Activated naive CD8-positive, alpha-beta T cell (primary cell): ENCODE measurements around the gene KIF22.
"Not testable (repeated sequence)": the region's sequence is repeated elsewhere in the genome, so short reads cannot be mapped to it uniquely, and the experiment has no call there.

Experiments
- H3K27ac Mint-ChIP-seq: one replicate; pipeline ENCODE4 v1.8.0; 2021; ENCODE audit warnings: mixed read lengths
- H3K27me3 Mint-ChIP-seq: one replicate; pipeline ENCODE4 v1.8.0; 2021; ENCODE audit warnings: mixed read lengths
- H3K36me3 Mint-ChIP-seq: one replicate; pipeline ENCODE4 v1.8.0; 2021; ENCODE audit warnings: mixed read lengths
- H3K4me1 Mint-ChIP-seq: one replicate; pipeline ENCODE4 v1.8.0; 2021; ENCODE audit warnings: low read depth, mixed read lengths
- H3K4me3 Mint-ChIP-seq: one replicate; pipeline ENCODE4 v1.8.0; 2021; ENCODE audit warnings: mild to moderate bottlenecking, mixed read lengths
- H3K9me3 Mint-ChIP-seq: one replicate; pipeline ENCODE4 v1.8.0; 2021; ENCODE audit warnings: low read depth, mixed read lengths

KIF22 gene

GRCh38 chr16:29826342-29826695, 35.8 kb downstream of the KIF22 start:
- H3K36me3 Mint-ChIP-seq = no peaks in the 10 kb centered on the region
- no peaks in the 10 kb centered on the region for H3K9me3 Mint-ChIP-seq
- H3K4me3 Mint-ChIP-seq = peak overlapping the region; percentile 79
- no peaks in the 10 kb centered on the region for H3K27me3 Mint-ChIP-seq
- peak overlapping the region; percentile 94 for H3K27ac Mint-ChIP-seq
- peaks cover 72% of the 10 kb centered on the region for H3K4me1 Mint-ChIP-seq

GRCh38 chr16:29830774-29831173, 40.2 kb downstream of the KIF22 start:
- peaks cover 3% of the 10 kb centered on the region for H3K36me3 Mint-ChIP-seq
- no peaks in the 10 kb centered on the region for H3K9me3 Mint-ChIP-seq
- H3K27ac Mint-ChIP-seq = no peak overlapping the region
- no peaks in the 10 kb centered on the region for H3K27me3 Mint-ChIP-seq
- no peak overlapping the region for H3K4me3 Mint-ChIP-seq
- peaks cover 44% of the 10 kb centered on the region for H3K4me1 Mint-ChIP-seq

GRCh38 chr16:29831490-29831889, 40.9 kb downstream of the KIF22 start:
- H3K4me1 Mint-ChIP-seq = peaks cover 37% of the 10 kb centered on the region
- H3K27ac Mint-ChIP-seq = no peak overlapping the region
- H3K27me3 Mint-ChIP-seq = no peaks in the 10 kb centered on the region
- peaks cover 3% of the 10 kb centered on the region for H3K36me3 Mint-ChIP-seq
- no peak overlapping the region for H3K4me3 Mint-ChIP-seq
- H3K9me3 Mint-ChIP-seq = no peaks in the 10 kb centered on the region

DNA sequence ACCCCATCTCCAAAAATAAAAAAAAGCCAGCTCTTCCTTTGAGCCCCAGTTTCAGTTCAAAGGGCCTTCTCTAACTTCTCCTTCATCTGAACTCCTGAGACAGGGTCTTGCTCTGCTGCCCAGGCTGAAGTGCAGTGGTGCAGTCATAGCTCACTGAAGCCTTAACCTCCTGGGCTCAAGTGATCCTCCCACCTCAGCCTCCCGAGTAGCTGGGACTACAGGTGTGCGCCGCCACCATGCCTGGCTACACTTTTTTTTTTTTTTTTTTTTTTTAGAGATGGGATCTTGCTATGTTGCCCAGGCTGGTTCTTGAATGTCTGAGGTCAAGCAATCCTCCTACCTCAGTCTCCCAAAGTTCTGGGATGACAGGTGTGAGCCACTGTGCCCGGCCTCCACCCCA, 42.7 kb downstream of the KIF22 start:
- H3K36me3 Mint-ChIP-seq = not testable (repeated sequence)

DNA sequence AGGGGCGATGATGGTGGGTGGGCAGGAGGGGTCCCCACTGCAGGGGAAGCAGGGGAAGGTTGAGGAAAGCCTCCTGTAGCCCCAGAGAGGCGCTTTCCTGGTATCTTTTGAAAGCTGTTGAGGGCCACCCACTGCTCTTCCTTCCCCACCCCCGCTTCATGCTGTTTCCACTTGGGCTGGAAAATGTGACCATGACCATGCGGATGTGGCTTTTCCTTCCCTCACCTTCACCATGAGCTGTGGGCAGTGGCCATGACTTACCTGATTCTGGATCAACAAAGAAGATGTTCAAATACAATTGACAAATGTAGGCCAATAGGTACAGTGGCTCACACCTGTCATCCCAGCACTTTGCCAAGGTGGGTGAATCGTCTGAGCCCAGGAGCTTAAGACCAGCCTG, 43.5 kb downstream of the KIF22 start:
- peaks cover 3% of the 10 kb centered on the region for H3K36me3 Mint-ChIP-seq
- H3K27ac Mint-ChIP-seq = peak overlapping the region; percentile 41
- H3K4me3 Mint-ChIP-seq = no peak overlapping the region
- H3K27me3 Mint-ChIP-seq = no peaks in the 10 kb centered on the region
- peaks cover 18% of the 10 kb centered on the region for H3K4me1 Mint-ChIP-seq
- H3K9me3 Mint-ChIP-seq = no peaks in the 10 kb centered on the region

More for the DNA sequence above, 42.7 kb downstream of the KIF22 start:
- not testable (repeated sequence) for H3K4me3 Mint-ChIP-seq, H3K27me3 Mint-ChIP-seq, H3K27ac Mint-ChIP-seq, H3K9me3 Mint-ChIP-seq
- peaks cover 24% of the 10 kb centered on the region for H3K4me1 Mint-ChIP-seq

DNA sequence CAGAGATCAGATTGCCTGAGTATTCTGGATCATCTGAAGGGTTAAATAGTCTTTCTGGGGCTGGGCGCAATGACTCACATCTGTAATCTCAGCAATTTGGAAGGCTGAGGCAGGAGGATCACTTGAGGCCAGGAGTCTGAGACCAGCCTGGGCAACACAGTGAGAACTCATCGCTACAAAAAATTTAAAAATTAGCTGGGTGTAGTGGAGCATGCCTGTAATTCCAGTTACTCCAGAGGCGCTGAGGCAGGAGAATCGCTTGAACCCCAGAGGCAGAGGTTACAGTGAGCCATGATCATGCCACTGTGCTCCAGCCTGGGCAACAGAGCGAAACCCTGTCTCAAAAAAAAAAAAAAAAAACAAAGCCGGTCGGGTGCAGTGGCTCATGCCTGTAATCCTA, 45.4 kb downstream of the KIF22 start:
- Mint-ChIP-seq H3K4me3 (no peak overlapping the region), H3K9me3 (no peaks in the 10 kb centered on the region), H3K27ac (peak overlapping the region; percentile 34), H3K27me3 (no peaks in the 10 kb centered on the region), H3K36me3 (peaks cover 3% of the 10 kb centered on the region), H3K4me1 (peaks cover 6% of the 10 kb centered on the region)

GRCh38 chr16:29836623-29837022, 46.1 kb downstream of the KIF22 start:
- Mint-ChIP-seq H3K36me3 (peaks cover 3% of the 10 kb centered on the region), H3K27ac (no peak overlapping the region), H3K9me3 (no peaks in the 10 kb centered on the region), H3K4me1 (peaks cover 6% of the 10 kb centered on the region), H3K4me3 (no peak overlapping the region), H3K27me3 (no peaks in the 10 kb centered on the region)

DNA sequence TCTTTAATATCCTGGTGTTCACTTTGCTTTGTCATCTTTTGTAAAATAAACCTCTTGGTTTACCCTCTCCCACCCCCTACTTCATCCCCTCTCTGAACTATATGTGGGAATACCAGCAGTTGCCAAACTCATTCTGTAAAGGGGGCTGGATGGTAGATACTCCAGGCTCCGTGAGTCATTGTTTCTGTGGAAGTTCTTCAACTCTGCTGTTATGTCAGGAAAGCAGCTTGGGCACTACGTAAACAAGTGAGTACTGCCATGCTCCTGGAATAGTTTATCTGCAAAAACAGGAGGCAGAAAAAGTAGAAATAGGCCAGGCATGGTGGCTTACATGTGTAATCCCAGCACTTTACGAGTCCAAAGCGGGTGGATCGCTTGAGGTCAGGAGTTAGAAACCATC, 47.3 kb downstream of the KIF22 start:
- no peaks in the 10 kb centered on the region for H3K27me3 Mint-ChIP-seq
- H3K27ac Mint-ChIP-seq = no peak overlapping the region
- H3K9me3 Mint-ChIP-seq = no peaks in the 10 kb centered on the region
- no peaks in the 10 kb centered on the region for H3K36me3 Mint-ChIP-seq
- no peak overlapping the region for H3K4me3 Mint-ChIP-seq
- peaks cover 2% of the 10 kb centered on the region for H3K4me1 Mint-ChIP-seq

DNA sequence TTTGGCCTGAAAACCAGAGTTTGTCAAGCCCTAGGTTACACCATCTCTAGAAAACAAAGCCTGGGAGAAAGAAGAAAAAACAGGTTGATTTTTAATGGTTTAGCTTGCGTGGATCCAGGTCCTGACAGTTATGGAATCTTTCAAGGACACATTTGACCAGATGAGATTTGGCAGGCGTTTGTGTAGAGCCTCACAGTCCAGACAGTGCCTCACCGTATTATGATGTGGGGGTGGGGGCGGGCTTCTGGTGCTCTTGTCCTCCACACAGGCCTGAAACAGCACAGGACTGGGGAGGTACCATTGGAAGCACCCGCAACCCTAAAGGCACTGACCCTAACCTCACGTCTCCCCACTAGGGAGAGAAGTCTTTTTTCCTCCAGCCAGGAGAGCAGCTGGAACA, 49.3 kb downstream of the KIF22 start:
- Mint-ChIP-seq H3K36me3 (no peaks in the 10 kb centered on the region), H3K27ac (no peak overlapping the region), H3K9me3 (no peaks in the 10 kb centered on the region), H3K4me3 (no peak overlapping the region), H3K27me3 (no peaks in the 10 kb centered on the region), H3K4me1 (no peaks in the 10 kb centered on the region)

GRCh38 chr16:29840240-29840639, 49.7 kb downstream of the KIF22 start:
- Mint-ChIP-seq H3K9me3 (no peaks in the 10 kb centered on the region), H3K27me3 (no peaks in the 10 kb centered on the region), H3K27ac (peak overlapping the region; percentile 6), H3K4me1 (no peaks in the 10 kb centered on the region), H3K4me3 (no peak overlapping the region), H3K36me3 (no peaks in the 10 kb centered on the region)

DNA sequence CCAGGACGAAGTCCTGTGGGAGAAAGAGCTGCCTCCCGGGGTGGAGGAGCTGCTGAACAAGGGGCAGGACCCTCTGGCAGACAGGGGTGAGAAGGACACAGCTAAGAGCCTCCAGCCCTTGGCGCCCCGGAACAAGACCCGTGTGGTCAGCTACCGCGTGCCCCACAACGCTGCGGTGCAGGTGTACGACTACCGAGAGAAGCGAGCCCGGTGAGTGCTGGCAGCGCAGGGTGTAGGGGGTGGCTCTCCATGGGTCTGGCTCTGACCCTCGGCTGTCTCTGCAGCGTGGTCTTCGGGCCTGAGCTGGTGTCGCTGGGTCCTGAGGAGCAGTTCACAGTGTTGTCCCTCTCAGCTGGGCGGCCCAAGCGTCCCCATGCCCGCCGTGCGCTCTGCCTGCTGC, 51.1 kb downstream of the KIF22 start:
- H3K9me3 Mint-ChIP-seq = no peaks in the 10 kb centered on the region
- no peaks in the 10 kb centered on the region for H3K36me3 Mint-ChIP-seq
- no peak overlapping the region for H3K27ac Mint-ChIP-seq
- H3K27me3 Mint-ChIP-seq = no peaks in the 10 kb centered on the region
- no peak overlapping the region for H3K4me3 Mint-ChIP-seq
- no peaks in the 10 kb centered on the region for H3K4me1 Mint-ChIP-seq

- Mint-ChIP-seq H3K4me1 (peaks cover 2% of the 10 kb centered on the region), H3K27ac (peak overlapping the region; percentile 50), H3K4me3 (no peak overlapping the region), H3K27me3 (no peaks in the 10 kb centered on the region), H3K36me3 (no peaks in the 10 kb centered on the region), H3K9me3 (no peaks in the 10 kb centered on the region)
Observed at GRCh38 chr16:29842732-29843346, 52.3 kb downstream of the KIF22 start.

GRCh38 chr16:29843931-29844330, 53.4 kb downstream of the KIF22 start:
- Mint-ChIP-seq H3K27ac (peak overlapping the region; percentile 25), H3K4me3 (no peak overlapping the region), H3K36me3 (no peaks in the 10 kb centered on the region), H3K9me3 (no peaks in the 10 kb centered on the region), H3K27me3 (no peaks in the 10 kb centered on the region), H3K4me1 (peaks cover 9% of the 10 kb centered on the region)

- Mint-ChIP-seq H3K27ac (no peak overlapping the region), H3K36me3 (no peaks in the 10 kb centered on the region), H3K27me3 (no peaks in the 10 kb centered on the region), H3K4me1 (peaks cover 11% of the 10 kb centered on the region), H3K9me3 (no peaks in the 10 kb centered on the region), H3K4me3 (no peak overlapping the region)
Observed at GRCh38 chr16:29844575-29845331, 54.2 kb downstream of the KIF22 start.

DNA sequence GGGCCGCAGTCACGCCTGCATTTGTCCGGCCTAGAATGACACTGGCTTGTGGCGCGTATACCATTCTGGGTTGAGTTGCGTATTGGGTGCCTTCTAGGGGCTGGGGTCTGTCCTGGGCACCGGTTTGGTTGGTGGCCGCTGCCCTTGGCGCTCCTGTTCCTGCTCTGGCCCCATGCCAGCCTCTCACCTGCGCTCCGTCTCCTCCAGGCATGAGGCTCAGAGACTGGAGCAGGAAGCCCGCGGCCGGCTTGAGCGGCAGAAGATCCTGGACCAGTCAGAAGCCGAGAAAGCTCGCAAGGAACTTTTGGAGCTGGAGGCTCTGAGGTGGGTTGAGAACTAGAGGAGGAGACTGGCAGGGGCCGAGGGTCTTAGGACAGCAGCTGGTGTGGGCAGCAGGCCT, 55.1 kb downstream of the KIF22 start:
- no peaks in the 10 kb centered on the region for H3K27me3 Mint-ChIP-seq
- H3K27ac Mint-ChIP-seq = no peak overlapping the region
- no peak overlapping the region for H3K4me3 Mint-ChIP-seq
- no peaks in the 10 kb centered on the region for H3K9me3 Mint-ChIP-seq
- peaks cover 11% of the 10 kb centered on the region for H3K4me1 Mint-ChIP-seq
- no peaks in the 10 kb centered on the region for H3K36me3 Mint-ChIP-seq
